ENCODE results near the gene KLLN. TPM values are rescaled to one million over a fixed set of nuclear protein-coding genes. Genes with fewer than 3 reads are reported as not detected.

KLLN gene
- total and polyA plus RNA-seq, 7 donors, result 0.07 to 0.96 (median 0.32) TPM

DNA sequence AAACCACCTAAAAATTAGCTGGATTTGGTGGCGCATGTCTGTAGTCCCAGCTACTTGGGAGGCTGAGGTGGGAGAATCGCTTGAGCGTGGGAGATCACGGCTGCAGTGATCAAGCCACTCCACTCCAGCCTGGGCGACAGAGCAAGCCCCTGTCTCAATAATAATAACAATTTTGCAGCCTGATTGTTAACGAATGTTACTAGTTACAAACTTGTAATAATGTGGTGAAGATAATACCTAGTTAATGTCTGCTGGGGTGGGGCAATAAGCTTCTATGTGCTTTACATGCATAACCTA is 44.1 kb downstream of the KLLN start:
- ATAC-seq (no peak), DNase-seq (no peak)
- TF ChIP-seq, protein P1, sequence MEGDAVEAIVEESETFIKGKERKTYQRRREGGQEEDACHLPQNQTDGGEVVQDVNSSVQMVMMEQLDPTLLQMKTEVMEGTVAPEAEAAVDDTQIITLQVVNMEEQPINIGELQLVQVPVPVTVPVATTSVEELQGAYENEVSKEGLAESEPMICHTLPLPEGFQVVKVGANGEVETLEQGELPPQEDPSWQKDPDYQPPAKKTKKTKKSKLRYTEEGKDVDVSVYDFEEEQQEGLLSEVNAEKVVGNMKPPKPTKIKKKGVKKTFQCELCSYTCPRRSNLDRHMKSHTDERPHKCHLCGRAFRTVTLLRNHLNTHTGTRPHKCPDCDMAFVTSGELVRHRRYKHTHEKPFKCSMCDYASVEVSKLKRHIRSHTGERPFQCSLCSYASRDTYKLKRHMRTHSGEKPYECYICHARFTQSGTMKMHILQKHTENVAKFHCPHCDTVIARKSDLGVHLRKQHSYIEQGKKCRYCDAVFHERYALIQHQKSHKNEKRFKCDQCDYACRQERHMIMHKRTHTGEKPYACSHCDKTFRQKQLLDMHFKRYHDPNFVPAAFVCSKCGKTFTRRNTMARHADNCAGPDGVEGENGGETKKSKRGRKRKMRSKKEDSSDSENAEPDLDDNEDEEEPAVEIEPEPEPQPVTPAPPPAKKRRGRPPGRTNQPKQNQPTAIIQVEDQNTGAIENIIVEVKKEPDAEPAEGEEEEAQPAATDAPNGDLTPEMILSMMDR (IDR thresholded peaks at IDR 0.05), result no peak
- WGBS, 3 donors, result 90 to 97% (median 91%) methylated on average over 6 of the region's 6 CpGs
- peaks cover 26% of the 10 kb centered on the region for H3K4me1 ChIP-seq
- peak overlapping the region; percentile 75 for H3K4me3 ChIP-seq
- H3K27ac ChIP-seq, result no peak overlapping the region
- intact Hi-C loops (cut with DNase I), result no loop called here
- no peaks in the 10 kb centered on the region for H3K9me3 ChIP-seq
- peaks cover 0 to 2% of the 10 kb centered on the region in 2 donors for H3K36me3 ChIP-seq (ENCODE audit: insufficient read depth in 1 of 2, low read depth in 1 of 2)
- H3K27me3 ChIP-seq (ENCODE audit: insufficient read depth in 3 of 3, low read length in 2 of 3), result no peaks in the 10 kb centered on the region

DNA sequence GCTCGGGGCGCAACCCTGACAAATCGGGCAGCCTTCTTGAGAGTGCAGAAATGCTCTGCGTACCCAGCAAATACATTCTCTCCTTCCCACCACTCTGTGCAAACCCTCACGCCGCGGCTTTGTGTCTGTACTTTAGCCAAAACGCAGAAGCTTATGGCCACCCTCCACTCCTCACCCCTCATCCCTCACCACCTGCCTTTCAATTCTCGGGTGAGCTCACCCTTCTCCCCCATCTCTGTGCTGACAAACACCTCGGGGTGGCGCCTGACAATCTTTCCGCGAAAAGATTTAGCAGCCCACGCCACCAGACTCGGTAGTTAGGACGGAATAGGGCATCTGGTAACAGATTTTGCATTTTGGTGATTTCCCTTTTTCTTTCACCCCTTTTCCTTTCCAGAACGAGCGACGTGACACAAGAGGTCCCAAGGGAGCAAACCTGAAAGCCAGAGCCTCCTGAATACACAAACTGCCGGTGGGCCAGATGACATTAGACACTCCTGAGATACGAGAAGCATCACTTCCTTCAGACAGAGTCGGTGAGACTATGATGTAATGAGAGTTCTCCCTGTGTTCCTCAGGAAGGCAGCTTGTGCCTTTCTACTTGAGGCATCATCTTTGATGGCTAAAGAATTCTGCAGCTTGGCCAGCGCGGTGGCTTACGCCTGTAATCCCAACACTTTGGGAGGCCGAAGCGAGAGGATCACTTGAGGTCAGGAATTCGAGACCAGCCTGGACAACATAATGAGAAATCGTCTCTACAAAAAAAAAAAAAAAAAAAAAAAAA is 44.6 kb downstream of the KLLN start:
- H3K9me3 ChIP-seq, result no peaks in the 10 kb centered on the region
- H3K27ac ChIP-seq, result peak overlapping the region; percentile 91
- DNase-seq (no peak), ATAC-seq (peak; percentile 29 to 50 (median 36))
- H3K27me3 ChIP-seq (ENCODE audit: insufficient read depth in 3 of 3, low read length in 2 of 3), result no peaks in the 10 kb centered on the region
- 13 to 17% (median 15%) methylated on average over 29 of the region's 29 CpGs for WGBS, 3 donors
- peaks cover 26% of the 10 kb centered on the region for H3K4me1 ChIP-seq
- H3K4me3 ChIP-seq, result peak overlapping the region; percentile 75
- TF ChIP-seq, protein P1 (IDR thresholded peaks at IDR 0.05), result no peak
- H3K36me3 ChIP-seq (ENCODE audit: insufficient read depth in 1 of 2, low read depth in 1 of 2), result peaks cover 0 to 7% of the 10 kb centered on the region in 2 donors
- intact Hi-C loops (cut with DNase I), result no loop called here

DNA sequence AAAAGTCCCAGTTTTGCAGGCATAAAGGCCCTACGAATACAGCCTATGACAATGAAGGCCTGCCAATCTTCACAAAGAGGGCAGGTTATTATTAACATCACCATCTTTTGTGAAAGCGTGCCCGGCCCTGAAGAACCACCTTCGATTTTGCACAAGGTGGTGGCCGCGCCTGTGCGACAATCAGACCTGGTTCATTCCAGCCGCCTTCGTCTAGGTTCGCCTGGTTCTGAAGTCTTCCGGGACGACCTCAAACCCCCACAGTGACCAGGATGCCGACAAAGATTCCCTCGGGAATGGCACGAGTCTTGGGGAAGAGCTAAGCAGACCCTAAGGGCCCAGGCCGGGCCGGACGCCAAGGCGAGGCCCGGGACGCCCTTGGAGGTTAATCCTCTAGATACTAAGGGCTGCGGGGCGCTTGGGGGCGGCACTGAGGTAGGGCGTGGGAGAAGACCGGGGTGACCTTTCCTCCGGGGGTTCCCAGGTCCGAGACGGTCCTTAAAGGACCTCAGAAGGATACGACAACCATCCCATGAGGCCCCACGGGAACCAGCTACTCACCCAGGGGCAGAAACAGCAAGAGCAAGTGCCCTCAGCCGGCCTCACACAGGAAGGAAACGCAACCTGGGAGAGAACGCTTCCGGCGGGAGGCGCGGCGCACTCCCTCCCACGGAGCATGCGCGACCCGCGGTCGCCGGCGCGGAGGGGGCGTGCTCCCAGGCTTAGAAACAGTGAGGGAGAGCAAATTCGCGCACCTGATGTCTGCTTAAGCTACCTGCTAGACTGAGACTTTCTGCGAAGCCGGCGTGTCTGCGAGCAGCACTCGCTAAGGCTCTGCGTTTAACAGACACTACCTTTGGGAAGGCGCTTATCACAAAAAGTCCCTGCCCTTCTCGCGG is 45.5 kb downstream of the KLLN start, which contains the start of gene ATAD1:
TSS of gene ATAD1 (minus strand) at position 618 of the 896 bp plus-strand sequence. CDS start 3,627 bp downstream, outside the sequence.
- WGBS, 3 donors, result 0% methylated on average over 60 of the region's 60 CpGs
- DNase-seq, result peak; percentile 84 to 91
- TF ChIP-seq, protein P1 (IDR thresholded peaks at IDR 0.05), result no peak
- peak within 1 kb of the TSS; percentile 91 for H3K27ac ChIP-seq
- intact Hi-C loops (cut with DNase I), result no loop called here
- H3K4me1 ChIP-seq, result peaks cover 26% of the 10 kb centered on the region
- H3K9me3 ChIP-seq, result no peaks in the 10 kb centered on the region
- H3K4me3 ChIP-seq, result peak within 1 kb of the TSS; percentile 75
- H3K36me3 ChIP-seq (ENCODE audit: insufficient read depth in 1 of 2, low read depth in 1 of 2), result peaks cover 0 to 10% of the 10 kb centered on the region in 2 donors
- ATAC-seq, result peak; percentile 97 to 98 (median 98)
- H3K27me3 ChIP-seq (ENCODE audit: insufficient read depth in 3 of 3, low read length in 2 of 3), result no peaks in the 10 kb centered on the region

DNA sequence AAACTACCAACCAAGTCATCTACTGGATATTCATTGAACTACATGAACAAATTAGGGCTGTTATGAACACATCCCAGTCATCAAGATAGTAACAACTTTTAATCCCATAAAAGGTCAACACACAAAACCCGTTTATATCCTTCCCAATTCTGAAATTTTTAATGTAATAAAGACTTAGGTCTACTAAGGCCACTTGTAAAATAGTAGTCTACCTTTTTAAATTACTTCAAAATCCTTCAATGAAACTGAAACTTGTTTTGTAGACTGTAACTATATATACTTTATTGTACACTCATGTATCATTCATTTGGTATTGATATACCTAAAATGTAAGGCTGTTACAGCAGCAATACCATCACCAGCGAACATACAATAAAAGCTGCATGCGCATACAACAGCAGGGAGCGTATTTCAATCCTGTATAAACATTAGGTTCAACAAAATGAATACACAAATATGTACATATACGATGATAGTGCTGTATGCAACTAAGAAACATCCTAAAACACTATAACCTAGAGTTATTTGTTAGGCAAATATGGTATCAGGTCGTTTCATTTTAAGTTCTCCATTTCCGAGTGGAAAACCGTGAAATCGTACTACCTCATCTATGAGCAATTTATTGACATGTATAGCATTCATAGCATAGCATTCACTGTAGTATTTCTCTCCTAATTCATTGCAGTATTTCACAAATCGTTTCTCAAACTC is 46.3 kb downstream of the KLLN start:
- H3K27me3 ChIP-seq (ENCODE audit: insufficient read depth in 3 of 3, low read length in 2 of 3), result no peaks in the 10 kb centered on the region
- peaks cover 0 to 18% of the 10 kb centered on the region in 2 donors for H3K36me3 ChIP-seq (ENCODE audit: insufficient read depth in 1 of 2, low read depth in 1 of 2)
- DNase-seq (no peak), ATAC-seq (no peak)
- intact Hi-C loops (cut with DNase I), result no loop called here
- WGBS, 3 donors, result 25 to 28% (median 28%) methylated on average over 10 of the region's 10 CpGs
- H3K4me3 ChIP-seq, result peak overlapping the region; percentile 75
- no peaks in the 10 kb centered on the region for H3K9me3 ChIP-seq
- TF ChIP-seq, protein P1 (IDR thresholded peaks at IDR 0.05), result no peak
- peaks cover 26% of the 10 kb centered on the region for H3K4me1 ChIP-seq
- peak overlapping the region; percentile 91 for H3K27ac ChIP-seq

Data from psoas muscle (tissue), 8 donors.